Endometrial microvascular endothelial cells (primary cell): ENCODE results near the gene BRSK1. TPM values are rescaled to one million over a fixed set of nuclear protein-coding genes. Genes with fewer than 3 reads are reported as not detected.

ENCODE experiments used
- in situ Hi-C: cut with HindIII; loops from 2 replicates; pipeline ENCODE4 v1.10.0; 2017; ENCODE audit warnings: low sequenced_read_pairs, low pct_unique_long_range_greater_than_20kb; ENCODE audit errors: inconsistent ontology term
- total RNA-seq: library from RNA; depleted of rRNA; stranded (reverse); fragments of >200 nt; gene quantifications from one replicate; pipeline ENCODE4 v1.2.3, GENCODE V29; 2015; ENCODE audit errors: inconsistent ontology term

The BRSK1 gene
- total RNA-seq, 1 donor from 2014 or later = 1.1 TPM

DNA sequence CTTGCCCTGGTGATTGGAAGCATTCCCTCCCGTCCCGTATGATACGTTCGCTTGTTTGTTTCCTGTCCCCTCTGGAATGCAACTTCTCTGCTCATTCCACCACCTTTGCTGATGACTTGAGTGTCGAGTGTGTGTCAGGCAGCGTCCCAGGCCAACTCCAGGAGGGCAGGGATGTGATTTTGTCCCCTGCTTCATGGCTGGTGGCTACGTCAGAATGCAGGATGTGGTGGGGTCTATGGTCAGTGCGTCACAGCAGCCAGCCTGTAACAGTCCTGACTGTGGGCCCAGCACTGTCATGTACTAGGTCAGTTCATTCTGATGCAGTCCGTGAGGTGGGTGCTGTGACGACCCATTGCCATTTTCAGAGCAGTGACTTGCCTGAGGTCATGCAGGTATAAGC, 16.2 kb downstream of the BRSK1 start:
- in situ Hi-C loops = loop anchor here (10.0 kb wide), 2 partner anchors 55 to 125 kb away; partner anchors contain the start of gene COX6B2

DNA sequence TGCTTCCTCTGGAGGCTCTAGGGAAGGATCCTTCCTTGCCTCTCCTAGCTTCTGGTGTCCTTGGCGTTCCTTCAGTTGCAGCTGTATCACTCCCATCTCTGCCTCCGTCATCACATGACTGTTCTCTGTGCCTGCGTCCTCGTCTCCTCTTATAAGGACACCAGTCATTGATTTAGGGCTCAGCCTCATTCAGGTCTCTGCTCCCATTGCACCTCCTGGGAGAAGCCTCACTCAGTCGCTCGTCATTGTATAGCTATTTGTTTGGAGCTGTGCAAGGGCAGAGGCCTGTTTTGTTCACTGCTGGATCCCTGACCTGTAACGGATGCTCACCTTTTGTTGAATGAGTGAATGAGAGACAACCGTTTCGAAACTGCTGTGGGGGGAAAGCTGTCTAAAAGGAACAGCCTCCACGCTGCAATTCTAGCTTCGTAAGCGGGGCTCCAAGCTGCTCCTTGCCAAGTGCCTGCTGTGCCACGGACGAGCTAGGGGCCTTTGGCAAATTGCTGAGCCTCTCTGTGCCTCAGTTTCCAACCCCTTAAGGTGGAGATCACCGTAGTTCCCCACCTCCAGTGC, 17.2 kb downstream of the BRSK1 start:
- in situ Hi-C loops = no loop called here

DNA sequence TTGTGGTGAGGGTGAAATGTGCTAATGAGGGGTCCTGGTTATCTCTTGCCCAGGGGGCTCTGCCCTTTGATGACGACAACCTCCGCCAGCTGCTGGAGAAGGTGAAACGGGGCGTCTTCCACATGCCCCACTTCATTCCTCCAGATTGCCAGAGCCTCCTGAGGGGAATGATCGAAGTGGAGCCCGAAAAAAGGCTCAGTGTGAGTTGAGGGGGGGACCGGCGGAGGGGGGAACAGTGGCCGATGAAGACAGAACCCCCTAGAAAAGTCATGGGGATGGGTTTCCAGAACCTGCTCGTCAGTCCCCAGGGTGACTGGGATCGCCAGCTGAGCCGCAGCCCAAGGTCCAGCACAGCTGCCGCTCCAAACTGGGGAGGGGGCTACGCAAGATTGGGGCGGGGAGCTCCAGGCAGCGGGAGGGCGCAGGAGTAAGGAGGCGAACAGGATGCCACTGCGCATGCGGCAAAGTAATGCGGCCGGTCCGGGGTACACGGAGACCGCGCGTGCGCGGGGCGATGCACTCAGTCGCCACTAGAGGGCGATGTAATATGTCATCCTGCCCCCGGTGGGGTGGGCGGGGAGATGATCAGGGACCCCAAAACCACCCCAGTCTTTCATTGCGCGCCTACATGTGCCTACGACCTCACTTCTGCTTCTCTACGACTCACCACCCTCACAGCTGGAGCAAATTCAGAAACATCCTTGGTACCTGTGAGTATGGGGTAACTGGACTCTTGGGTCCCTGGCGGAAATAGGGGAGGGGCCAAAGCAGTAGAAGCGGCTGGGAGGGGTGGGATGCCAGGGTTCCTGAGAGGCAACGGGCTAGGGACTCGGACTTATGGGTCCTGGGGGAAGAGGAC, 17.9 kb downstream of the BRSK1 start:
- in situ Hi-C loops = no loop called here

DNA sequence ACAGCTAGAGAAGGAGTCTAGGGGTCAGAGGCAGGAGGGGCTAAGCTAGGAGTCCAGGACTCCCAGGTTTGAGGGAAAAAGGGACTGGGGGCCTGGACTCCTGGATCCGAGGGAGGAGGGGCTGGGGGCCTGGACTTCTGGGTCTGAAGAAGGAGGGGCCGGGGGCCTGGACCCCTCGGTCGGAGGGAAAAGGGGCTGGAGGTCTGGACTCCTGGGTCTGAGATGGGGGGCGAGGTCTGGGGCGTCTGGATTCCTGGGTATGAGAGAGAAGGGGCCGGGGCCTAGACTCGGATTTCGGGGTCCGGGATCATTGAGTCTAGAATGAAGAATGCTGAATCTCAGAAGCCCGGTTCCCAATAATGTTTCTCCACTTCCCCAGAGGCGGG, 18.5 kb downstream of the BRSK1 start:
- in situ Hi-C loops = no loop called here

DNA sequence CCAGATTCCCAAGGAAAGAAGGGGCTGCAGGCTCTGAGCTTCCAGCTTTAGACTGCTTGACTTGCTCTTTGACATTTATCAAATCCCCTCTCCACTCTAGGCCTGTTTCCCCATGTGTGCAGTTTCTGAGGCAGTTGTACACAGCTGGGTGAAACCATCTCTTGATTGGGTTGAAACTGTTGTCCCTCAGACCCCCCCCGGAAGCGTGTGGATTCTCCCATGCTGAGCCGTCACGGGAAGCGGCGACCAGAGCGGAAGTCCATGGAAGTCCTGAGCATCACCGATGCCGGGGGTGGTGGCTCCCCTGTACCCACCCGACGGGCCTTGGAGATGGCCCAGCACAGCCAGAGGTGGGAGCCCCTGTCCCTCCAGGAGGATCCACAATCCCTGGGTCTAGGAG, 19.7 kb downstream of the BRSK1 start:
- in situ Hi-C loops = no loop called here

DNA sequence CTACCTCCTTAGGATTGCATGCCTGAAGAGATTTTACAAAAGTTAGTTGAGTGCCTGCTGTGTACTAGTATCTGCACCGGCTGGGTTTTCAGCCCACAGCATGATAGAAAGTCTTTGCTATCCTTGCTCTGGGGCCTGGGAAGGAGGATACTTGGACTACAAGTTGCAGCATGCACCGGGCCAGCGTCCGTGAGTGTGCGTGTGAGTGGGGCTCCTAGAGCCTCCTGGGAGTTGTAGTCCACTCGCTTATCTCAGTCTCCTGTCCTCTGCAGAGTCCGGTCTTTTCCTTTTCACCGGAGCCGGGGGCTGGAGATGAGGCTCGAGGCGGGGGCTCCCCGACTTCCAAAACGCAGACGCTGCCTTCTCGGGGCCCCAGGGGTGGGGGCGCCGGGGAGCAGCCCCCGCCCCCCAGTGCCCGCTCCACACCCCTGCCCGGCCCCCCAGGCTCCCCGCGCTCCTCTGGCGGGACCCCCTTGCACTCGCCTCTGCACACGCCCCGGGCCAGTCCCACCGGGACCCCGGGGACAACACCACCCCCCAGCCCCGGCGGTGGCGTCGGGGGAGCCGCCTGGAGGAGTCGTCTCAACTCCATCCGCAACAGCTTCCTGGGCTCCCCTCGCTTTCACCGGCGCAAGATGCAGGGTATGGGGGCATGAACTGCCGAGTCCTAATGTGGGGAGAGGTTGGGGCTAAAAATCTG, 20.6 kb downstream of the BRSK1 start:
- in situ Hi-C loops = no loop called here

DNA sequence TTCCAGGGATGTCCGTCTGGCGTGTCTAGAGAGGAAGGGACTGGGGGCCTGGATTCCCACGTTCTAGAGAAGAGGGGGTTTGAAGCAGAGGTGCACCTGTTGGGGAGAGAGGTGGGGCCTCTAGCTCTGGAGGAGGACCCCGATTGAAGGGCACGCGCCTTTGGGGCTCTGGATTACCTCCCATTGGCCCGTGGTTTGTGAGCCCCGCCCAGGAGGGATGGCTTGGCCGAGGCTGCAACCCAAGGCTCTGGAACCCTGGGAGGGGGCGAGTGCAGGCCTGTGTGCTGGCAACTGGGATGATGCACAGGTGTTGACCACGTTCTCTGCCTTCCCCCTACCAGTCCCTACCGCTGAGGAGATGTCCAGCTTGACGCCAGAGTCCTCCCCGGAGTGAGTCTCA, 21.2 kb downstream of the BRSK1 start:
- in situ Hi-C loops = no loop called here

DNA sequence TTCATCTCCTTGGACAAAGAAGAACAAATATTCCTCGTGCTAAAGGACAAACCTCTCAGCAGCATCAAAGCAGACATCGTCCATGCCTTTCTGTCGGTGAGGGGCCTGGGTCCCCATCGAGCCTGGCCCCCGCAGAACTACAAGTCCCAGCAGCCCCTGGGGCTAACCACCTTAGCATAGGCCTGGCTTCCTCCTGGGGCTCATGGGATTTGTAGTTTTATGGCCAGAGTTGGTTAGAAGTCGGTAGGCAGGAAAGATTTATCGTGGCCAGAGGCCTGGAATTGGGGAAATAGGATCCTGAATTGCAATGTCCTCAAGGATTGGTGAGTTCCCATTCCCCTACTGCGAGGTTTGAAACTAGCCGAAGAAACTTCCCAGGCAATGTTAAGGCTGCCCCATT, 21.7 kb downstream of the BRSK1 start:
- in situ Hi-C loops = no loop called here

DNA sequence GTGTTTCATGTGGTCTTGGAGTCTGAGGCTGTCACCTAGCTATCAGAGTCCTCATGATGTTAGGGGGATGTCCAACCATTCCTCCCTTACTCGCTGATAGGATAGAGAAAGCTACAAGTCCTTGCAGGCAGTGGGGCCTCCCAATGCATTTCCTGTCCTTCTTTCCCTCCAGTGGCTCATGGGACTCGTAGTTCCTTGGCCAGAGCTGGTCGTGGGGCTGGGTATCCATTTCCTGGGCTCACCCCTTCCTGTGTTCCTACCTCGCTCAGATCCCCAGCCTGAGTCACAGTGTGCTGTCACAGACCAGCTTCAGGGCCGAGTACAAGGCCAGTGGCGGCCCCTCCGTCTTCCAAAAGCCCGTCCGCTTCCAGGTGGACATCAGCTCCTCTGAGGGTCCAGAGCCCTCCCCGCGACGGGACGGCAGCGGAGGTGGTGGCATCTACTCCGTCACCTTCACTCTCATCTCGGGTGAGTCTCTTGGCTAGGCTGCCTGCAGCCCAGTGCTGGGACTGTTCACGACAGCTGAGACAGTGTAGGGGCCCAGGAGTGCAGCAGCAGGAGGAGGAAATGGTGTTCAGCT, 22.3 kb downstream of the BRSK1 start:
- in situ Hi-C loops = no loop called here

DNA sequence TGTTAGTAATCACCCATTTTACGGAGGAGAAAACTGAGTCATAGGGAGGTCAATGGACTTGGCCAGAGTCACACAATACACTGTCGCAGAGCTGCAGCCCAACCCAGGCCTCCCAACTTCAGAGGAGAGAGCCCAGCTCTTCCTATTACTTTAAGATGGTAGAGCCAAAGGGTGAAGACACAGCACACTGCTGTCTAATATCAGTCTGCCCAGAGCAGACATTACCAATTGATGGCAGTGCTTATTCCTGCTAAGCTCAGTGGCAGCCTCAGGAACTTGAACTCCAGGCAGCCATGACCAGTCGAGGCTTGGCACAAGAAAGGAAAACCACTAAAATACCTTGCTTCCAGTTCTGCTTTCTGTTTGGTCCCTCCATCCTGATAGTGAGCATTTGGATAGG, 22.9 kb downstream of the BRSK1 start:
- in situ Hi-C loops = no loop called here

DNA sequence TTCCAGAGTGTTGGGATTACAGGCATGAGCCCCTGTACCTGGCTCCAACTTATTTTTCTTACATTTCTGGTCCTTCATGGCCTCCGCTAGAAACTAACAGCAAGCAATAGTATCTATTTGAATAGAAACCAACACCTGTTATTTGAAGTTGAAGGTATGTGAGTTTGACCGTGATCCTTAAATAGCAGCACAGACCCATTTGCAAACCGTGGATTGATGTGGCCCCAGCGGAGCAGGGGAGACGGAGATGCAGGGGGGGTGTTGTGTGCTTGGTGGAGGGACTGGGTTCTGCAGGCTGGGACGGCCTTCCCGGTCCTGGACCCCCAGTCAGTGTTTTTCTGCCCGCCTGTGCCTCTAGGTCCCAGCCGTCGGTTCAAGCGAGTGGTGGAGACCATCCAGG, 24.5 kb downstream of the BRSK1 start:
- in situ Hi-C loops = no loop called here

DNA sequence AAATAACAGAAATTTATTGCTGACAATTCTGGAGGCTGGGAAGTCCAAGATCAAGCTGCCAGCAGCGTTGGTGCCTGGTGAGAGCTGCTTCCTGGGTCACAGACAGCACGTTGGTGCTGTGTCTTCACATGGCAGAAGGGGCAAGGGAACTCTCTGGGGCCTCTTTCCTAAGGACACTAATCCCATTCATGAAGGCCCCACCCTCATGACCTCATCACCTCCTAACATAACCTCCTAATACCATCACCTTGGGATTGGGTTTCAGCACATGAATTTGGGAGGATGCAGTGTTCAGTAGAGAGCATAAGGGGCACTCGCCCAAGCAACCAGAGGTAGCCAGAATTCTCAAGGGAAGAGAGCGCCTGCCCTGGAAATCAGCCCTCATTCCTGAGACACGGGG, 25.7 kb downstream of the BRSK1 start:
- in situ Hi-C loops = no loop called here

DNA sequence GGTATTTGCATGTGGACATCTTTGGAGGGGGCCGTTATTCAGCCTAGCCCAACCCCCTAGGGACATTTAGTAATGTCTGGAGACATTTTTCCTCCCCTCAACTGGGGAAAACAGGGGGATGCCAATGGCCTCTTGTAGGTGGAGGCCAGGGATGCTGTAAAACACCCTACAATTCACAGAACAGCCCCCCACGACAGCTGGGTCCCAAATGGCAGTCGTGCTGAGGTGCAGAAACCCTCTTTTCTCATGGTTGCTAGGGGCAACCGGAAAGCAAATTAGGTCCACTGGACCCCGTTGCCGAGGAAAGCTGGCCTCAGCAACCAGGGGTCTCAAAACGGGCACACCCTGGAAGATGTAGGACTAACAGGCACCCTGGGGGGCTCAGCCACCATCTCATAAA, 26.7 kb downstream of the BRSK1 start:
- in situ Hi-C loops = no loop called here

DNA sequence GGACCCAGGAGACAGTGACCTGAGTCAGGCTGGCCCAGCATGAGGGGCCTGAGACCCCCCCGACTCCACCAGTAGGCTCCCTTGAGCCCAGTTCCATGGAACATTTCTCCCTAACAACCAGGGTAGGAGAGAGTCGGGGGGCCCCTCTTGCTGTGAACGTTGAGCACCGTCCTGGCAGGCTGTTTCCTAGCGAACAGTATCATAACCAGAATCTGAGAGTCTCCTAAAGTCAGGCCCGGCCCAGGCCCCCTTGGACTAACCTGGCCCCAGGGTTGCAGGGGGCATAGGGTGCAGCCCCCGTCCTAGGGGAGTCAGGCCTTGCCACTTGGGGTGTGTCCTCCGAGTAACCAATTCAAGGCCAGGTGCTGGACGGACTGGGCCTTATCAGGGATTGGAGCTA, 27.6 kb downstream of the BRSK1 start:
- in situ Hi-C loops = no loop called here

DNA sequence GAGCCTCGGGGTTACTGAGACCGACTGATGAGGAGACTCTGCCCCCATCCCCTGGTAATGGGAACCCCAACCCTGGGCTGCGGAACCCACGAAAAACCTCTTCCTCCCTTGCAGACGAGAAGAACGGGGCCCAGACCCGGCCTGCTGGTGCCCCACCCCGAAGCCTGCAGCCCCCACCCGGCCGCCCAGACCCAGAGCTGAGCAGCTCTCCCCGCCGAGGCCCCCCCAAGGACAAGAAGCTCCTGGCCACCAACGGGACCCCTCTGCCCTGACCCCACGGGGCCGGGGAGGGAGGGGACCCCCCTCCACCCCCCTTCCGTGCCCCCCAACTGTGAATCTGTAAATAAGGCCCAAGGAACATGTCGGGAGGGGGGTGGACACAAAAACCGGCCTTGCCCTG, 28.0 kb downstream of the BRSK1 start:
- in situ Hi-C loops = no loop called here

DNA sequence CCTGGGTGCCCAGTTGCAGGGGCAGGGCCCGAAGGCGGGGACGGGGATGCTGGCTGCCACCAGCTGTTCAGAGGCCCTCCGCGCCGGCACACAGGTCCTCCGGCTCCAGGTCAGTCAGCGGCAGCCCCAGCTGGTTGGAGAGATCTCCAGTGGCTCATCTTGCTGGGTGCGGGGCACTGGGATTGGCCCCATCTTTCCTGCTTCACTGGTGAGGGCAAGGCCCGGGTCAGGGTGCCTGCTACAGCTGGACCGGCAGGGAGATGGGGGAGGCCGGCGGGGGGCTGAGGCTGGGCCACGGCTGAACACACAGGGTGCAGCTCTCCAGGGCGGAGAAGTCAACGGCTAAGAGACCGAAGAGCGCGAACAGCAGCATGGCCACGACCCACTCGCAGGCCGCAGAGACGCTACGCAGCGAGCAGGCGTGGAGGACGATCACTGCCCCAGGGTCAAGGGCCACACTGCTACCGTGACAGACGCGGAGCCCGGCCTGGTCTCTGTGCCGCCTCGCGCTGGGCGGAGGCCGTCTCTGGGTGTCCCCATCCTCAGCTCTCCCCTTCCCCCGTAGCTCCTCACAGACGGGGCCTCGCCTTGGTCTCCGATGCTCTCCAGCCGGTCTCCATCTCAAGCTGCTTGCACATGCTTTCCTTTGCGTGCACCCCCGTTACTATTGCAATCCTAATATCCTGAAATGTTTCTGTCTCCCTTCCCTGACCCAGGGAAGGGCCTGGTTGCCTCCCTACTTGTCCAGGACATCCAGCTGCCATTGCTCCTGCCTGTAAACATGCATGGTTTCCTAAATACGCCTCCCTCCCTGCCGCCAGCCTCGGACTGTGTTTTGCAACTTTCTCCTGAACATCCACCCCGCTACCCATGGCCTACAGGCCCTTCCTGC, 29.1 kb downstream of the BRSK1 start:
- in situ Hi-C loops = no loop called here

DNA sequence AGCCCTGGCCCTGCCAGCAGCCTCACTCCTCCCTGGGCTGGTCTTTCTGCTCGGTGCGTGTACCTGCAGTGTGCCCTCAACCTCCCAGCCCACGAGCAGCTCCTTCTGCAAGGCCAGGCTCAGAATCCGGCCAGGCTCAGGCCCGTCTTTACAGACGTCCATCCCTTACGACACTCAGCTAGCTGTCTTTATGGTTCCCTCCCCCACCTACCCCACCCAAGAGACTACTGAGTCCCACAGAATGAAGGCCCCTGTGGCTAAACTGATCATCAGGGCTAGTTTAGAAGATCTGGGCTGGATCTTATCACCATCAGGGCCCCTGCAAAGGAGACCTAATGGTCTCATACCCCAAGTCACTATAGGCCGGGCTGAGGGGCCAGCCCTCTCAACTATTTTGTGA, 30.6 kb downstream of the BRSK1 start:
- in situ Hi-C loops = no loop called here

DNA sequence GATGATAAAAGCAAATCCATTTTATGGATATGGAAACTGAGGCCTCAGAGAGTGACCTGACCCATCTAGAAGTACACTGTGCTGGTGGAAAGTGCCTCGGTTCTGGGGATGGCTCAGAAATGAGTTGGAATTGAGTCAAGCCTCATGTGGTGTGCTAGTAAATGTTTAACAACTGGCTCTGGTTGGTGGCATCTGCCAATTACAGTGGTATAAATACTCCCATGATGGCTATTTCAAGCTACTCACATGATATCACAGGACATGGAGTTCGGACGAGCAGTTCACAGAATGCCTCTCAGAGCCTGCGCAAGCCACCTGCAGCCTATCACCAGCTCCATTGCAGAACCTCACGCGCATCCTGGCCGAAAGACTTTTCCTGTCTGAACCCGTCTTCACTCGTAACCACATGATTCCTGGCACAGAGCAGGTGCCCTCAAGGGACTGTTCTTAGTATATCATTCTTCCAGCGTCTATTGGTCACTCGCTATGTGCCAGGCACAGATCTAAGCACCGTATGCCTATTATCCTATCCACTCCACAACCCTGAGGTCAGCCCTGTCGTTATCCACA, 32.2 kb downstream of the BRSK1 start:
- in situ Hi-C loops = no loop called here

DNA sequence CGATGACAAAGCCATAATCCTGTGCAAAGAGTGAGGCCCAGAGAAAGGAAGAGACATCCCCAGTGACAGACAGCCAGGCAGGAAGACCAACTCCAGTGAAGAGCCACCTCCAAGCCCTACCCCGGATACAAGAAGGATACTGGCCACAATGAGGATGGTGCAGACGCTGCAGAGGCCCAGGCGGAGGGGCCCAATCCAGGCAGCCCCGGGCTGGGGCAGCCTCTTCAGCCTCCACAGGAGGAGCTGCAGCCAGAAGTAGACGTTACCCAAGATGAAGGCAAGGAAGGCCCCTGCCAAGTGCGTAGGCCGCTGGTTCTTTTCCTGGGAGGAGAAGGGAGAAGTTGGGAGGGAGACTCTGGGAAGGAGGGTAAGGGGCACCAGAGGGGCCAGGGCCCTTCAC, 32.8 kb downstream of the BRSK1 start:
- in situ Hi-C loops = no loop called here
